IMR-90 (cell line): ENCODE results near the gene SCRG1. TPM values are rescaled to one million over a fixed set of nuclear protein-coding genes. Genes with fewer than 3 reads are reported as not detected.
A peak's percentile ranks its signal among the peaks of the same experiment; 100 is the strongest.

Experiments
- ATAC-seq: fragments of 200-7000 bp; cut with Tn5 transposase; 2 replicates; pipeline ENCODE4 v1.9.1; 2020; ENCODE audit warnings: low read depth, mild to moderate bottlenecking, moderate library complexity
- BruUV-seq: library from RNA; stranded (reverse); fragments of 400-500 nt; replicated peaks from 2 replicates; lab custom pipeline; 2021; lab: Mats Ljungman, UMichigan
- CTCF ChIA-PET: fragments of 300-600 bp; formaldehyde crosslinking; extraction: SDS; loops from one replicate; lab custom pipeline; 2021; ENCODE audit warnings: antibody characterized with exemption; lab: Yijun Ruan, JAX
- POLR2A ChIA-PET: fragments of 300-600 bp; sonication (Branson Sonifier 250); formaldehyde crosslinking; loops from one replicate; lab custom pipeline; 2022; ENCODE audit warnings: antibody characterized with exemption; ENCODE audit not compliant: unreplicated experiment; lab: Charles Lee
- DNase-seq: peaks from one replicate; pipeline ENCODE4 v3.0.0; 2013
- H2AFZ ChIP-seq: replicated peaks from 2 replicates; pipeline ENCODE3; 2013; ENCODE audit warnings: low read length, mild to moderate bottlenecking; ENCODE audit not compliant: poor library complexity
- H2AK5ac ChIP-seq: 2 replicates; pipeline ENCODE4 v1.6.1; 2013; ENCODE audit warnings: low read depth, low read length, inconsistent platforms
- H2AK9ac ChIP-seq: replicated peaks from 2 replicates; pipeline ENCODE3; 2013; ENCODE audit warnings: mild to moderate bottlenecking, low read depth, low read length, moderate library complexity; ENCODE audit not compliant: poor library complexity
- H2BK120ac ChIP-seq: 2 replicates; pipeline ENCODE4 v1.6.1; 2013; ENCODE audit warnings: low read depth, low read length, inconsistent platforms
- H2BK15ac ChIP-seq: 3 replicates; pipeline ENCODE4 v1.6.1; 2013; ENCODE audit warnings: low read depth, low read length, inconsistent platforms
- H2BK20ac ChIP-seq: 2 replicates; pipeline ENCODE4 v1.6.1; 2013; ENCODE audit warnings: low read depth, mild to moderate bottlenecking, inconsistent platforms, low read length, moderate library complexity
- H2BK5ac ChIP-seq: 2 replicates; pipeline ENCODE4 v1.6.1; 2013; ENCODE audit warnings: mild to moderate bottlenecking, low read depth, low read length, inconsistent platforms; ENCODE audit not compliant: poor library complexity, severe bottlenecking
- H3K14ac ChIP-seq: replicated peaks from 2 replicates; pipeline ENCODE4 v1.6.1; 2013; ENCODE audit warnings: low read depth, low read length, inconsistent platforms
- H3K18ac ChIP-seq: 2 replicates; pipeline ENCODE4 v1.6.1; 2013; ENCODE audit warnings: low read depth, low read length, control low read depth
- H3K23ac ChIP-seq: 2 replicates; pipeline ENCODE4 v1.6.1; 2013; ENCODE audit warnings: low read depth, low read length, inconsistent platforms
- H3K27ac ChIP-seq: 2 replicates; pipeline ENCODE4 v1.5.1; 2013; ENCODE audit warnings: mild to moderate bottlenecking, control low read depth, low read length; ENCODE audit not compliant: insufficient read depth
- H3K27me3 ChIP-seq: 2 replicates; pipeline ENCODE4 v1.6.1; 2013; ENCODE audit warnings: low read length; ENCODE audit not compliant: control insufficient read depth, insufficient read depth
- H3K36me3 ChIP-seq: 2 replicates; pipeline ENCODE4 v1.6.1; 2013; ENCODE audit warnings: low read length, mixed read lengths; ENCODE audit not compliant: control insufficient read depth, insufficient read depth
- H3K4ac ChIP-seq: 2 replicates; pipeline ENCODE4 v1.6.1; 2013; ENCODE audit warnings: low read depth, low read length, inconsistent platforms
- H3K4me1 ChIP-seq: 2 replicates; pipeline ENCODE4 v1.6.1; 2013; ENCODE audit warnings: low read length, mixed read lengths; ENCODE audit not compliant: control insufficient read depth, insufficient read depth
- H3K4me2 ChIP-seq: 2 replicates; pipeline ENCODE4 v1.6.1; 2013; ENCODE audit warnings: low read depth, mild to moderate bottlenecking, control low read depth, low read length, moderate library complexity
- H3K4me3 ChIP-seq: 2 replicates; pipeline ENCODE4 v1.5.1; 2013; ENCODE audit warnings: low read depth, mild to moderate bottlenecking, control low read depth, low read length, moderate library complexity; ENCODE audit not compliant: insufficient read depth
- H3K56ac ChIP-seq: 2 replicates; pipeline ENCODE4 v1.6.1; 2013; ENCODE audit warnings: low read length, inconsistent platforms; ENCODE audit not compliant: insufficient read depth; ENCODE audit errors: extremely low read depth
- H3K79me1 ChIP-seq, 2 experiments: 2 replicates each; pipeline ENCODE4 v1.6.1; 2013; ENCODE audit warnings: low read length in 2 of 2, inconsistent platforms in 1 of 2, low read depth in 1 of 2
- H3K9ac ChIP-seq: 2 replicates; pipeline ENCODE4 v1.6.1; 2013; ENCODE audit warnings: low read depth, low read length, control low read depth
- H3K9me1 ChIP-seq: 2 replicates; pipeline ENCODE4 v1.6.1; 2013; ENCODE audit warnings: low read length, inconsistent platforms; ENCODE audit not compliant: insufficient read depth
- H3K9me3 ChIP-seq: 2 replicates; pipeline ENCODE4 v1.6.1; 2013; ENCODE audit warnings: low read length; ENCODE audit not compliant: control insufficient read depth, insufficient read depth
- H4K20me1 ChIP-seq: 2 replicates; pipeline ENCODE4 v1.6.1; 2013; ENCODE audit warnings: low read length, inconsistent platforms; ENCODE audit not compliant: insufficient read depth
- H4K5ac ChIP-seq: 2 replicates; pipeline ENCODE4 v1.6.1; 2013; ENCODE audit warnings: mild to moderate bottlenecking, low read depth, low read length, control low read depth
- H4K8ac ChIP-seq, 2 experiments: 2 replicates each; pipeline ENCODE4 v1.6.1; 2013; ENCODE audit warnings: low read depth in 2 of 2, low read length in 2 of 2, control low read depth in 1 of 2, inconsistent platforms in 1 of 2
- H4K91ac ChIP-seq: 2 replicates; pipeline ENCODE4 v1.6.1; 2013; ENCODE audit warnings: low read depth, low read length, inconsistent platforms; ENCODE audit not compliant: insufficient read depth
- BHLHE40 ChIP-seq: fragments of 150-350 bp; IDR thresholded peaks from 2 replicates; pipeline ENCODE4 v1.6.1; 2016; ENCODE audit warnings: mild to moderate bottlenecking, low read depth, low read length
- CEBPB ChIP-seq: IDR thresholded peaks from 2 replicates; pipeline ENCODE4 v1.6.1; 2012; ENCODE audit warnings: low read depth, low read length, improper control_type of control experiment
- FOS ChIP-seq: fragments of 150-350 bp; IDR thresholded peaks from 2 replicates; pipeline ENCODE4 v1.6.1; 2016; ENCODE audit warnings: low read depth, low read length
- MAFK ChIP-seq: IDR thresholded peaks from 2 replicates; pipeline ENCODE4 v1.6.1; 2012; ENCODE audit warnings: low read depth, low read length, improper control_type of control experiment
- NFE2L2 ChIP-seq: fragments of 150-350 bp; IDR thresholded peaks from 2 replicates; pipeline ENCODE4 v1.6.1; 2016; ENCODE audit warnings: low read depth, mild to moderate bottlenecking, low read length
- RCOR1 ChIP-seq: IDR thresholded peaks from 2 replicates; pipeline ENCODE4 v1.6.1; 2012; ENCODE audit warnings: mild to moderate bottlenecking, low read length, improper control_type of control experiment; ENCODE audit not compliant: insufficient replicate concordance
- RFX5 ChIP-seq: IDR thresholded peaks from 2 replicates; pipeline ENCODE4 v1.8.0; 2012; ENCODE audit warnings: low read depth, mild to moderate bottlenecking, low read length, moderate library complexity
- WGBS, 2 experiments: methylation state at CpG; one replicate each; pipeline versions ENCODE4 v1.1.5 to v1.1.7; 2013; ENCODE audit warnings: missing lambda C conversion rate in 2 of 2; ENCODE audit not compliant: insufficient read length in 1 of 2; ENCODE audit errors: extremely low coverage in 2 of 2; 5-methylcytosine and 5-hydroxymethylcytosine counted together
- dilution Hi-C: fragments of 300-500 bp; cut with HindIII; formaldehyde crosslinking; loops from one replicate; pipeline ENCODE4 v1.14.3; 2018; ENCODE audit warnings: low sequenced_read_pairs; ENCODE audit not compliant: unreplicated experiment
- in situ Hi-C: fragments of 300-500 bp; cut with MboI; formaldehyde crosslinking; loops from 3 replicates; pipeline ENCODE4 v1.14.3; 2019; ENCODE audit warnings: low sequenced_read_pairs, inconsistent platforms, mixed read lengths
- intact Hi-C: fragments of 100-400 bp; cut with micrococcal nuclease; formaldehyde crosslinking; loops from 2 replicates; pipeline ENCODE4 v1.10.0; 2022
- polyA plus RNA-seq, 3 experiments: library from polyadenylated mRNA; depleted of rRNA; stranded (reverse); fragments of >200 nt; gene quantifications; 2 replicates each; pipeline ENCODE4 v1.2.3, GENCODE V29; 2012; ENCODE audit warnings: low replicate concordance in 1 of 3
- total RNA-seq: library from RNA; depleted of rRNA; stranded (reverse); fragments of >200 nt; gene quantifications from 2 replicates; pipeline ENCODE4 v1.2.3, GENCODE V29; 2012

Gene SCRG1
- total and polyA plus RNA-seq, 2 of the 4 experiments (the other 2 are of a cell fraction), result under 0.01 to 0.22 TPM

- Histone ChIP-seq H3K4me1 (no peaks in the 10 kb centered on the region), H2BK15ac (no peak overlapping the region), H3K18ac (no peak overlapping the region), H2BK120ac (no peak overlapping the region), H2BK20ac (no peak overlapping the region), H2BK5ac (no peak overlapping the region), H3K27me3 (no peaks in the 10 kb centered on the region), H2AK9ac (no peak overlapping the region), H2AFZ (no peak overlapping the region), H4K8ac (no peak overlapping the region), H3K9me1 (no peaks in the 10 kb centered on the region), H3K56ac (no peak overlapping the region), H3K23ac (no peak overlapping the region), H4K5ac (no peak overlapping the region), H3K4me2 (no peak overlapping the region), H3K27ac (no peak overlapping the region), H3K14ac (no peak overlapping the region), H2AK5ac (no peak overlapping the region), H3K9me3 (no peaks in the 10 kb centered on the region), H3K36me3 (no peaks in the 10 kb centered on the region), H3K79me1 (no peaks in the 10 kb centered on the region), H3K4ac (no peak overlapping the region), H3K4me3 (no peak overlapping the region), H4K91ac (no peak overlapping the region), H4K20me1 (no peaks in the 10 kb centered on the region), H3K9ac (no peak overlapping the region)
- 100% methylated on average over 1 of the region's 2 CpGs; no CpG with 5 or more reads in 1 of the 2 experiments for WGBS, 2 experiments
- peak; percentile 39 for DNase-seq
- dilution Hi-C loops (no loop called here), intact Hi-C loops (no loop called here), in situ Hi-C loops (no loop called here)
- BruUV-seq, result no TSS peak
- TF ChIP-seq BHLHE40, result no peak
- no peak for TF ChIP-seq RFX5
- TF ChIP-seq RCOR1, result no peak
- TF ChIP-seq MAFK, result no peak
- TF ChIP-seq FOS, result no peak
- peak; percentile 55; the same call in 1 of the 2 replicates for TF ChIP-seq CEBPB
- no peak for TF ChIP-seq NFE2L2
- ATAC-seq, result peak; percentile 37; the same call in 1 of the 2 replicates
- ChIA-PET CTCF (interaction anchor here (1.0 to 1.4 kb wide), 3 partner anchors 9 to 84 kb away, joined by 3 read pairs; no protein-coding TSS in a partner anchor), POLR2A (interaction anchor here (1.1 kb wide), 1 partner anchor 33 kb away, joined by 10 read pairs; no protein-coding TSS in a partner anchor)
Measured at GRCh38 chr4:173403051-173403450, 4.1 kb upstream of the SCRG1 start.
